Stimulated activated CD8-positive, alpha-beta memory T cell treated with anti-CD3 and anti-CD28 coated beads, Interleukin-4, amount 100 ng/mL, for 1 hour (primary cell): ENCODE results near the gene PLET1.

Experiments used
- DNase-seq, 2 donors: peaks; one replicate each; pipeline ENCODE4 v3.0.0-alpha.2; 2020; ENCODE audit warnings: low read depth in 2 of 2, low spot score in 1 of 2

PLET1 gene

DNA sequence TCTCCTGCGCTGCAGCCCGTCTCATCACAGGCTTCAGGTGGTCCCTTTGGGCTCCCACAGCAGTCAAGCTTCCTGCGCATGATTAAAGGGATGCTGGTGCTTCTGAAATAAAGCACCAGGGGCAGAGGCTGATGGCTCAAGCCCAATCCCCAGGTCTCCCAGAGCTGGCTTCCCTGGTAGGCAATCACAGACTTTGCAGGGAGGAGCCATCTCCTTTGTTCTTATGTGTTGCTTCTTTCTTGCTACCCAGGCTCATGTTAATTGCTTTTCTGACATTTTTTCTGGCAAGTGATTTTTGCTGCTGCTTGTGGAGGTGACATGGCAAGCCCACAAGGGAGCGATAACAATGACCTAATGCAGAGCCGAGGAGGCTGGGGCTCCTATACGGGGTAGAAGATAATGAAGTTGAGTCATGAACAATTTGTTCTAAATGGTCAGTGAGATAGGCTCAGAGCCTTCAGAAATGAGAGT is 25.2 kb upstream of the PLET1 start:
- no peak for DNase-seq

DNA sequence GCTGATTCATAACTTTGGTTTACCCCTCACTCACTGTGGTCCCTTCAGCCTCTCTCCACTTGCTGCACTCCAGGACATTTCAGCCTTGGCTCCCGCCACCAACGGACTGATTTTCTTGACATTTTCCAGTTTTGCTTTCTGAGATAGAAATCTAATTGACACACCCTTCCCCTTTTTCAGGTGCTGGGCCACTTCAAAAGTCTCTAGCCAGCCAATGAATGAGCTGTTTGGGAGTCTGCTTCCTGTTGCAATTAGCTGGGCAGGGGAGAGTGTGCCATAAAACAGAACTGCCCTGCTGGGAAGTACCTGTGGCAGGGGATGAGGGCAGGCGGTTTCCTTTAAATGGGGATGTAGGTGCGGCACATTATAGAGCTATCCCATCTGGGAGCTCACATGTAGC is 21.1 kb upstream of the PLET1 start:
- no peak for DNase-seq

DNA sequence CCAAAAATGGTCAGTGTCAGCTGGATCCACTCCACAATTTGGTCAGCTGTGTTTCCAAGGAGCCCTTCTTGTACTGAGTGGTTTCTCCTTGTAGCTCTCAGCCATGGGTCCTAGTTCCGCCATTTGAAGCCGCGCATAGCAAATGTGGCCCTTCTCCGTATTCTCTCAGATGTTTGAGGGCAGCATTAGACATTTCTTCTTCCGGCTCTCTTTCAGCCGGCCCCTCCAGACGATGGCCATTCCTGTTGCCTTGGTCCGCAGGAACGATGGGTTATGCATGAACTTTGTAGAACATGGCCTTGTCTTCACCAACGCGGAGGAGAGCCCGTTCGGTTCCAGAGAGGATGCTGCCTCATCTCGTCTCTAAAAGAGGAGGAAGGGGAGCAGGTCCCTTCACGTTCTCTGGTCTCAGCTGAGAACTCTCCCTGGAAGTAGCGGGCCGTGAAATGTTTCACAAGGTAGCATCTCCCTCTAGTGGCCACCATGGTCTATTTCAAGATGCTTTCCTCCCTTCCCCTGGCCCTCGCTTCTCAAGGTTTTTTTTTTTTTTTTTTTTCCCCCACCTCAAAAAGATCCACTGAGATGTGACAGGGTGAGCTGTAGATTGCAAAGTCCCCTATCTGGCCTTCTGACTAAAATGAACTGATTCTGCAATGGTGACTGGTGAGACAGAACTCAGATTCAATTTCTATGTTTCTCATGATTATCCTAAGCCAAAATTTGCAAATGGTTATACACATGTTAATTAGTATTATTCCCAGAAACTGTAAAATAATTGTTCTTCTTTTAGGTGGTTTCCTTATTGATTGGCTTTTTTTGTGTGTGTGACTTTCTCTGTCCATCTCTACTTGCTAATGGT is 19.8 kb upstream of the PLET1 start:
- DNase-seq: peak; percentile 22 to 47

DNA sequence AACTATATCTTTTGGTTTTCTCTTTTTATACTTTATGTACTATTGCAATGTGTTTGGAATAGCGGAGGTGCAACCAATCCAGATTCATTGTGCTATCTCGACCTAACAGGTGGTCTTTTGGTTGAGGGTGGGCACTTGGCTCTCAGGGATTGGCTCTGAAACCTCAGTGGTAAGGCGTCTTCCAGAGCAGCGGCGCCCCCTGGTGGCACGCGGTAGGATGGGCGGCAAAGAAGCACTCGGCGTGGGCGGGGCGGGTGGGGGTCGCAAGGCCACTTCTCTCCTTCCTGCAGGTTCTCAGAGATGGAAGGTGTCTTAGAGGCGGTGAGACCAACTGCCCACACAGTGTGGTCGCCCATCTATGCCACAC is 19.2 kb upstream of the PLET1 start:
- DNase-seq: peak; percentile 46 to 59

DNA sequence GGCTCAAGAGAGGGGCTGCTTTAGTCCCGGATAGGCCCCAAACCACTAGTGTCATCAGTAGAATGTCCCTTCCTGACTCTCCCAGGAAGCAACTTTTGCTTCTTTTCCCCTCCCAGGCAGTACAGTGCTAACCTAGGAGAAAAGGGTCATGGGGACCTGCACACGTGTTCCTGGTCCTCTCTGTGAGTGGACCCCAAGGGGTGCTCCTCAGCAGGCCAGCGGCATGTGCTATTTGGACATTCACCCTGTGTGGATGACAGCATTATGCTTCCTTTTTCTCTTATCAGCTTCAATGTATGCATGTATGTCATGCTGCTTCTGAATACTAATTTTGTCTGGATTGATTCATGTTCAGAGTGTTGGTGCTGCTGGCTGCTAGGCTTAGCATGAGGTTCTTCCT is 18.1 kb upstream of the PLET1 start:
- DNase-seq: no peak

DNA sequence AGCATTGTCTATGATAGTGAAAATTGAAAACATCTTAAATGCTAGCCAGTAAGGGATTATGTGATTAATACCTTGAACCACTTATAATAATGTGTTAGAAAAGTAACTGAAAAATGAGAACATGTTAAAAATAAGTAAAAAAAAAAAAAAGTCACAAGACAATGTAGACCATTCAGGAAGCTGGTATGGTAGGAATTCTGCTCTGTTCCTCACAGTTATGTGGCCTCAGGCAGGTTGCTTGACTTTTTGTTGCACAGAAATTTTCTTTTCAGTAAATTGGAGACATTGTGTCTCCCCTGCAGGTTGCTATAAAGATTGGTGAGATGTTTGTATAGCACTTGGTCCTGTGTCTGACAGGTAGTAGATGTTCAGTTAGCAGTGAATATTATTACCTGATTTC is 17.3 kb upstream of the PLET1 start:
- no peak for DNase-seq

DNA sequence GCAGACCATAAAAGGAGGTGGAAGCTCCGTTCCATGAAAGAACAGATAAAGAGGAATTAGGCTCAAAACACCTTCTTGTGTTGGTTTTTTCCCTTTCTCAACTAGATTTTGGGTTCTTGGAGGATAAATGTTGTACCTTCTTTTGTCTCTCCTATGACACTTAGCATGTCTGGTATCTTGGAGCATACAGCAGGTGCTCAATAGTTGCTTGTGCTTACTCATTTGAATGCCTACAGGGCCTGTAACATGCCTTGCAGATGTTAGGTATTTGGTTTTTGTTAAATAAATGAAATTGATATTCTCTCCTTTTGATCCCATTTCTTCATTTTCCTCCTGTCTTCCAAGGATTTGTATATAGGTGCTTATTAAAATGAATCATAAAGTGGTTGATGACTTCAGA is 16.4 kb upstream of the PLET1 start:
- DNase-seq: no peak

DNA sequence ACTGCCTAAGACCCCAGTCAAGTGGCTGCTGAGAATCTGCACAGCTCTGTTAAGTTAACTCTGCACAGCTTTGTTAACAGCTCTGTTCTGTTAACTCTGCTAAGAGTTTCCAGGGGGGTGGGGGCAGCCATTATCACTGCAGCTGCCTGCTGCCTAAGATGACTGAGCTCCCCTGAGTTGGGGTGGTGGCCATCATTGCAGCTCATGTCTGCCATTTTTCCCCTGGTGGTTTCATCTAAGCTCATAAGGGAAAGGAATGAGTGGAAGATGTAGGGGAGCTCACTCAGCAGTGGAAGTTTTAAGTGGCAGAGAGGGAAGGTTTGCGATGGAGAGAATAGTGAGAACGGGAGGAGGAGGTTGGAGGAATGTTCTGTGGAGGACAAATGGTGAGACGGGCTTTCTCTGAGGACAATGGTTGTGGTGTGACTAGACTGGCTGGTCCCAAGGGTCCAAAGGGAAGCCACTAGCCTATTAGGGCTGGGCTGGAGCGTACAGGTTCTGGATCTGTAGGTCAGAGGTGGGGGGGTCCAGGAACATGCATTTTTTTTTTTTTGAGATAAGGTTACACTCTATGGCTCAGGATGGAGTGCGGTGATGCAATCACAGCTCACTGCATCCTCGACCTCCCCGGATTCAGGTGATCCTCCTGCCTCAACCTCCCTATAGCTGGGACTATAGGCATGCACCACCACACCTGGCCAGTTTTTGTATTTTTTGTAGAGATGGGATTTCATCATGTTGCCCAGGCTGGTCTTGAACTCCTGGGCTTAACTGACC is 13.5 kb upstream of the PLET1 start:
- DNase-seq: no peak

DNA sequence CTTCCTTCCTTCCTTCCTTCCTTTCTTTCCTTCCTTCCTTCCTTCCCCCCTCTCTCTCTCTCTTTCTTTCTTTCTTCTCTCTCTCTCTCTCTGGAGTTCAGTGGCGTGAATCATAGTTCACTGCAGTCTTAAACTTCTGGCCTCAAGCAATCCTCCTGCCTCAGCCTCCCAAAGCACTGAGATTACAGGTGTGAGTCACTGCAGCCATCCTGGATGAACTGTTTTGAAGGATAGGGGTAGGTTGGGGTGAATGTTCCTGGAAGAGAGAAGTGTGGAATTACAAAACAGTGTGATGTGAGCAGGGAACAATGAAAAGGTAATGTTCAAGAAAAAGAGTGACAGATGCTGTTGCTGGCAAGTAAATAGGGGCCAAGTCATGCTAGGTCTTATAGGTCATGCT is 12.4 kb upstream of the PLET1 start:
- no peak for DNase-seq

DNA sequence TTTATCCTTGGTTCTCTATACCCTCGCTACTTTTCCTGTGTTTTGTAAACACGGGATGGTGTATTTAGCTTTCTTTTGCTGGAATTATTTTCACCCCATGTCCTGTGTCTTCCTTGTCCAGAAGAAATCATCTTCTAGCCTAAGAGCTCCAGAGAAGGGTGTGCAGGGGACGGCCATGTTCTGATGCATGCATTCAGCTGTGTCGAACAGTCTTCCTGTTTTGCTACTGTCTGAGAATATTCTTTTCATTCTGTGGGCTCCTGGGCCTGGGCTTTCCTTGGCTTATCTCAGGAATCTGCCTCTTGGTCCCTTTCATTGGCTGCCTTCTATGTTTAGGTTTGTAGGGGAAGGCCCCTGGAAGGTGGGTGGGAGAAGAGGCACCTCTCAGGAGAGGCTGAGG is 10.6 kb upstream of the PLET1 start:
- no peak for DNase-seq

DNA sequence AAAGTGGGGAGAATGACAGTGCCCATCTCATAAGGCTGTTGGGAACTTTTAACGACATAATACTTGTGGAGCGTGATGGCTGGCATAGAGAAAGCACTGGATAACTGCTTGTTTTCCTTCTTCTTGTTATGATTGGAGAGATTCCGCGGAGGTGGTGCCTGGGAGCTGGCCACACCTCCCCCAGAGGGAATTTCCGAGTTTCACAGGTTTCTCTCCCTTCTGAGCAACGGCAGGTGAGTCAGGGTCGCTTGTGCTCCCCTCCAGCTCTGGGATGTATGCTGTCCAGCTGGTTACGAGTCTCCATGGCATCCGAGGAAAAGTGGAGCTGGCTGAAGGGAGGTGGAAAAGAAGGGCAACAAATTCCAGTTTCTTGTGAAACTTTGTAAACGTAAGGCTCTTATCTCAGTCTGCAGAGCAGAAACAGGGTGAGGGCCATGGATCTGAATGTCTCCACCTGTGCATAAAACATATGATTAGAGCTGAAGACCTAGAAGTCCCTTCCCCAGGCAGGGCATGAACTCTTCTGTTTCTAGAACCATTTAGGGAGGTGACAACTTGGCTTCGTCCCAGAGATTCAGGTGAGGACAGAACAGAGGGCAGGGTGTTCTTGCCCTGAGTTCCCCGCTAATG is 10.0 kb upstream of the PLET1 start:
- no peak for DNase-seq

DNA sequence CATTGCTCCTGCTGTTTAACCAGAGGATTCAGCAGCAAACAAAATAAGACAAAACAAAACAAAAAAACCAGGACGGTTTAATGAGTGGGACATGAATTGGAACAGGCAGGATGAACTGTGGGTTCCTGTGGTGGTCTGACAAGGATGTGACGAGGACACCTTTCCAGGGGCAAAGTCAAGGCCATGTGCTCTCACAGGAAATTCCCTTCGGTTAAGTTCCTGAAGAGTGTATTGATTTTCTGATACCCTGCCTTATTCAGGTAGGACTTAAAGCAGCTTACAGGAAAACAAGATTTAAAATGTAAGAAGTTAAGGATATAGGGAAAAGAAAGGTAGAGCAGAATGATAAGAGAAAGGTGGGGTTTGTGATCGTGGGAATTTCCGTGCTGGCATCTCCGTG is 8.5 kb upstream of the PLET1 start:
- DNase-seq: no peak

DNA sequence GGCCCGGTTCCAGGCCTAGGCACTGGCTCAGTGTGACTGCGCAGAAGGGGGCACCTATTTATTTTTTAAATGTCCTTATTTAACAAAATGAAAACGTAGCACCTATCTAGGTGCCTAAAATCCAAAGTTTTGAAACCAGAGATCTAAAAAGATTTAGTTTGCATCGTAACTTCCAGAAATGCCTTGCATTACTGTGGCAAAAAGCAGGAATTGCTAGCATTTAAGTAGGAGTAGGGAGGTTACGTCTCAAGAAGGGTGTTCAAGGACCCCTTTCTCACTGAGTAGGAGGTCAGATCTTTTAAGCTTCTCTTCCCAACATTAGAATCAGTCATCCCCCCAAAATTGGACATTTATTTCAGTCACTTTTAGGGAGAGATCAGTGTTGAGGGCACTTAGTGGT is 7.7 kb upstream of the PLET1 start:
- DNase-seq: no peak

DNA sequence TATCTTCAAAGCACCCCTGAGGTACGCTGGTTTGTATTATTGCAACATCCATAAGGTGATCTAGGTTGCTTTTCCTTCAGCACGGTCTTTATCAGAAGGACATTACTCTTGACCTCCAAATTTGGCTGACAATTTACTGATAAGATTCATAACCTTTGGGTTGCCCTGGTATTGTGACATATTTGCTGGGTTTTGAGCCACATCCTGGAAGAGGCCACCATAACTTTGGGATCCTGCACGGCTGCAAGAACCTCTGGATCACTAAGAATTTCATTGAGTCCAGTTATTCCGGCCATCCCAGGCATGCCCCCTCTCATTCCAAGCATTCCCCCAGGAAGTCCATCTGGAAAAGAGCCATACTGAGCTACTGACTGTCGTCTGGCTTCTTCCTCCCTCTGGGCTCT is 6.5 kb upstream of the PLET1 start:
- DNase-seq: no peak

DNA sequence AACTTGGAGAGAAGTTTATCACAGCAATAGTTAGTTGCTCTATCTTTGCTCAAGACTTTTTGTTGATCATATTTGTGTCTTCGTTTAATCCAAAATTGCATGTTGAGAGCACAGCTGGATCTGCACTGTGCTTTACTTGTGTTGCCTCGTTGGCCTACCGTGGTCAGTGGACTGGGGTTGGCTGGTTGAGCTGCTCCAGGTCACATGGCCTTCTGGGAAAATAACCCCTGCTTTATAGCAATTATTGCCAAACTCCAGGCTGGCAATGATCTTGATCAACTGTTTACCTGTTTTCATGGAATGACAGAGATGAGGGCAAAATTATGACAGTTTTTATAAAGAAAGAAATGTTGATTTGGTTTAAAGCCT is 5.7 kb upstream of the PLET1 start:
- no peak for DNase-seq

DNA sequence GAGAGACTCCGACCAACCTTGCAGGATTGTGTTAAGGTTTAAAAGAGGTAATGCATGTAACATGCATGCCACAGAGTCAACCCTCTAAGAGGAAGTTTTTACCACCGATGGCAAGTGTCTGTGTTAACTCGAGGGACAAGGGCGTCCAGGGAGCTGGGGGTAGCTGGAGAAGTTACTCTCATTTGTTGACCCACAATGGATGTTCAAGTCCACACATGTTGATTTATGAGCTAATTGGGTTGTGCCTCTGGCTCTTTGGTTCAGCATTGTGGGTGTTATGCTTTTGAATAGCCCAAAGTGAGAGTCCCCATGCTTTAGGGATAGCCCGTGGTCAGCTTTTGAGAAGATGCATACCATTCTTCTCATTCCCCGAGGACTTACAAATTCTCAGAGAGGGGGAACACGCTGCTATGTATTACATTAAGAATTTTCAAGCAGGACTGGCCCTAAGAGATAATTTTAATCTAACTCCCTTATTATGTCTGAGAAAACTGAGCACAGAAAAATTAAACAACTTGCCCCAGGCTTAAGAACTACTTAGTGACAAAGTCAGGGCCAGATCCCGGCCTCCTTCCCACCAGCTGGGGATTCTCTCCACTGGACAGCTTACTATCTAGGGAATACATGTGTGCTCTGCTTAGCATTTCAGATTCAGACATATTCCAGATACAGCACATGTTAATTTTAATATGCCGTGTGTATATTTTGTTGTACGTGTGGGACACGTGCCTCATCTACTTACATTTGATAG is 5.2 kb upstream of the PLET1 start:
- no peak for DNase-seq

DNA sequence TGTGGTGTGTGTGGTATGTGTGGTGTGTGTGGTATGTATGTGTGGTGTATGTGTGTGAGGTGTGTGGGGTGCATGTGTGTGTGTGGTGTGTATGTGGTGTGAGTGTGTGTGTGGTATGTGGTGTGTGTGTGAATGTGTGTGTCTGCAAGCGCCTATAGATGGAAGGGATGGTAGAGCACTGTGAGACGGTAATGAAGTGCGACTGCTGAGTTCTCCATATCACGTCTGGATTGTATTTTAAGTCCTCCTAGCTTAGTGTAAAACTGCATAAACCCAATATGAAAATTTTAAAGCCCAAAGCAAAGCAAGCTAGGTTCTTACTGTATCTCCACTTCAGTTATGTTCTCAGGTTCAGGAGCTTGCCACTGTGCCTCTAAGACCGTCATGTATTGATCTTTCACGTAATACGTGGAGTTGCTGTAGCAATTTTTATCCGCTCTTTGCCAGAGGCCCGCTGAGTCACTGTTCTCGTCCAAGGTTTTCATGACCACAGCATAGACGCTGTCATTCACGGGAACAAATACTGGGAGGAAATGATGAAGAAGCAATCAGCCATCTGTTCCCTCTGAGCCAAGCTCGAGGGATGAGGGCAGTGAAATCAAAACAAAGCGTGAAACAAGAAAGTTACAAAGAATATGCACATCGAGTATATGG is 5.5 kb downstream of the PLET1 start:
- DNase-seq: no peak

DNA sequence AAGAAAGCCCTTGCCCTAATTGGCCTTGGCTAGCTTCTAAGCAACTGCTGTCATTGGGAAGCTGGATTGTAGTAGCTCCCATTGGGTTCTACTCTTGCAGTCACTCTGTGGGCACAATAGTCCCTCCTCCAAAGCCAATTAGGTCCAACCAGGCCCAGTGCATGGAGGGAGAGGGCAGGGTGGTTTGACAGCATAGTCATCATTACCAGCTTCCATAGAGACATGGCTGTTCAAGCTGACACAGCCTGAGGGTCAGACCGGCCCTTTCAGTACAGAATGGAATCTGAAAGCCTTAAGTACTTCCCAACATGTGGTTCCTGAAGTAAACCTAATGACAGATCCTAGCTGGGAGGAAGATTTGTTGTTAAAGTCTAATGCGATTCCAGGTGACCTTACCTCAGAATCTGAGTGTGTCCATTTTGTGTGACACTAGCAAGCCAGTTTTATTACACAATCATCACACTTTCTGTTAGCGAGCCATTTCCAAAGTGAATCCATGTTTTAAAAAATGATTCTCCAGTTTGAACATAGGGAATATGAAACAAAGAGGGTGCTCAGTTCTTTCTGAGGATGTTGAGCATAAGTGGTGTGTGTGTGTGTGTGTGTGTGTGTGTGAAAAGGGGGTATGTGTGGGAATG is 6.9 kb downstream of the PLET1 start:
- no peak for DNase-seq

DNA sequence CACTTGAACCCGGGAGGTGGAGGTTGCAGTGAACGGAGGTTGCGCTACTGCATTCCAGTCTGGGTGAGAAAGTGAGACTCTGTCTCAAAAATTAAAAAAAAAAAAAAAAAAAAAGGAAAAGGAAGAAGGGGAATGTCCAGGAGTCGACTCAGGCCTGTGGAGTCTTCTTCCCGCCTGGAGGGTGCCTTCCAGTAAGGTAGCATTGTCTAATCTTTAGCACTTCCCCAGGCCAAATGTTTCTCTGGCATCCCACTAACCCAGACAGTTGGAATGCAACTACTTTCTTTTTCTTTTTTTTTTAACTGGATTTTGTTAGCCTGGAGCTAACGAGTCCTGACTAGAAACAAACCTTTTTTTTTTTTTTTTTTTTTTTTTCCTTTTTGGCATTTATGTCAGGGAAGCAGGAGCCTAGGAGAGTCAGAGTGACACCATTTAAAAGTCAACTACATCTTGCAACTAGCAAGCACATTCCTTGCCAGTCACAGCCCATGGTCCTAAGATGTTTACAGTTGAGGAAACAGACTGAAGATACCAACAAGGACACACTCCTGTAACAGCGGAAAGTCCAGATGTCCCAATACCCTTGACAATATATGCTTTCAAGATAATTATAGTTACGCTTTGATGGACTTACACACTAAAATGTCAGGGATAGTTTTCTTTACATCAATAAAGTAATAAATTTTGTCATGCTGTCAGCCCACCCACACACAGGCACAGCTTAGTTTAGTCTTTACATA is 10.6 kb downstream of the PLET1 start:
- DNase-seq: no peak

DNA sequence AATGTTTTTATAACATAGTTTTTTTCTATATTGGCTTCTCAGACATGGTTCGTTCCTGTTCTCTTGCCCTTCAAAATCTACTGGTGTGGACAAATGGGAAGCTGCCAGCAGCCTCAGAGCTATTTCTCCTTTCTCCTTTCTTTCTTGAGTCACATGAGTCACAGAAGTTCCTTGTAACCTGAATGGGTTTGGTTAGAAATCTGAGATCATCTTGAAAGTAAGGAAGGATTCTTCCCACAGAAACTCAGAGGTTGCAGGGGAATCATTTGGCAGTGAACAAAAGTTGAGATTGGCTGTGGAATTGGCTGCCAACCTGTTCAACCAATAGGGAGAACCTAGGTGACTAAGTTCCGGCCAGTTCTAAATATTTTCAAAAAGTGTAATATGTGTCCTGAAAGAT is 12.5 kb downstream of the PLET1 start:
- no peak for DNase-seq
